NT2/D1 (cell line): ENCODE data around the gene PRDM11.

Source experiments
- YY1 ChIP-seq: IDR thresholded peaks from 2 replicates; pipeline ENCODE4 v1.6.1; 2011; ENCODE audit not compliant: insufficient read length, insufficient read depth
- ZNF274 ChIP-seq: IDR thresholded peaks from 2 replicates; pipeline ENCODE4 v1.6.1; 2011; ENCODE audit warnings: mild to moderate bottlenecking, low read depth, low read length

- no peak for TF ChIP-seq YY1
- TF ChIP-seq ZNF274, result no peak
Observed at GRCh38 chr11:45171550-45171949, 25.1 kb downstream of the PRDM11 start.
